K562 (cell line): ENCODE data around the gene MLX. TPM values are rescaled to one million over a fixed set of nuclear protein-coding genes. Genes with fewer than 3 reads are reported as not detected.

ENCODE experiments used
- ATAC-seq: fragments of 200-7000 bp; cut with Tn5 transposase; 3 replicates; pipeline ENCODE4 v1.9.1; 2020; ENCODE audit warnings: moderate library complexity
- BruUV-seq: library from RNA; stranded (reverse); fragments of 400-500 nt; replicated peaks from 2 replicates; lab custom pipeline; 2021; lab: Mats Ljungman, UMichigan
- CTCF ChIA-PET: fragments of 300-600 bp; formaldehyde crosslinking; extraction: SDS; loops from one replicate; lab custom pipeline; 2021; ENCODE audit warnings: low intra/inter-chr PET ratio; lab: Yijun Ruan, JAX
- POLR2A ChIA-PET: fragments of 300-600, 350-650 bp; sonication (Branson Sonifier 250); formaldehyde crosslinking; extraction: SDS; loops from one replicate; lab custom pipeline; 2021; ENCODE audit warnings: antibody characterized with exemption, inconsistent platforms; lab: Yijun Ruan, JAX
- DNase-seq, 4 experiments: peaks; one replicate each; pipeline versions ENCODE4 v3.0.0 to v3.0.0-alpha.2; 2011 to 2018; ENCODE audit warnings: low spot score in 3 of 4, mixed read lengths in 3 of 4; ENCODE audit errors: extremely low read depth in 1 of 4
- FAIRE-seq: peaks from 2 replicates; lab custom pipeline; 2011; peaks lifted over from hg19 to GRCh38; lab: Jason Lieb, UNC
- H2AFZ ChIP-seq: 2 replicates; pipeline ENCODE4 v1.6.0; 2011; ENCODE audit warnings: low read depth, low read length, control low read depth, inconsistent platforms
- H3K27ac ChIP-seq: fragments of 200-600 bp; 3 replicates; pipeline ENCODE4 v1.8.0; 2011; ENCODE audit warnings: low read depth, mild to moderate bottlenecking, control low read depth, inconsistent platforms, low read length, moderate library complexity, mixed read lengths; ENCODE audit errors: extremely low read depth
- H3K27me3 ChIP-seq, 2 experiments: fragments of 300-600 bp in 1 of 2; 2 replicates in 1 of 2; 3 replicates in 1 of 2; pipeline versions ENCODE4 v1.6.0 to v1.8.0; 2011; ENCODE audit warnings: inconsistent platforms in 2 of 2, low read length in 2 of 2, mild to moderate bottlenecking in 1 of 2, mixed read lengths in 1 of 2, moderate library complexity in 1 of 2; ENCODE audit not compliant: control insufficient read depth in 2 of 2, insufficient read depth in 2 of 2
- H3K36me3 ChIP-seq: fragments of 300-600 bp; 3 replicates; pipeline ENCODE4 v1.8.0; 2011; ENCODE audit warnings: mild to moderate bottlenecking, low read length, inconsistent platforms; ENCODE audit not compliant: control insufficient read depth, insufficient read depth
- H3K4me1 ChIP-seq, 2 experiments: fragments of 200-600 bp in 1 of 2; replicated peaks in 1 of 2; 2 replicates in 1 of 2; 3 replicates in 1 of 2; pipeline versions ENCODE4 v1.5.1 to v1.8.0; 2011; ENCODE audit warnings: inconsistent platforms in 2 of 2, low read length in 2 of 2, mild to moderate bottlenecking in 1 of 2, mixed read lengths in 1 of 2, moderate library complexity in 1 of 2; ENCODE audit not compliant: control insufficient read depth in 2 of 2, insufficient read depth in 2 of 2
- H3K4me2 ChIP-seq: 2 replicates; pipeline ENCODE4 v1.6.1; 2011; ENCODE audit warnings: low read length, control low read depth, inconsistent platforms, mixed read lengths; ENCODE audit not compliant: insufficient read depth
- H3K4me3 ChIP-seq: fragments of 200-600 bp; sonication (generic), shearing (Covaris generic); 2 replicates; pipeline ENCODE4 v1.5.1; 2016; ENCODE audit warnings: control low read depth, inconsistent platforms
- H3K79me2 ChIP-seq: fragments of 200-600 bp; 3 replicates; pipeline ENCODE4 v1.8.0; 2011; ENCODE audit warnings: low read length, inconsistent platforms; ENCODE audit not compliant: control insufficient read depth, insufficient read depth
- H3K9ac ChIP-seq, 2 experiments: 2 replicates each; pipeline versions ENCODE4 v1.6.0 to v1.6.1; 2011; ENCODE audit warnings: low read depth in 2 of 2, low read length in 2 of 2, control low read depth in 1 of 2, inconsistent platforms in 1 of 2, mild to moderate bottlenecking in 1 of 2, mixed read lengths in 1 of 2; ENCODE audit not compliant: insufficient read depth in 1 of 2
- H3K9me1 ChIP-seq: one replicate; pipeline ENCODE4 v1.6.0; 2011; ENCODE audit warnings: inconsistent platforms, mild to moderate bottlenecking, low read length, moderate library complexity; ENCODE audit not compliant: control insufficient read depth, insufficient read depth
- H3K9me3 ChIP-seq: replicated peaks from 2 replicates; pipeline ENCODE4 v1.5.1; 2011; ENCODE audit warnings: low read depth, low read length, inconsistent platforms; ENCODE audit not compliant: control insufficient read depth, insufficient read depth
- H4K20me1 ChIP-seq: replicated peaks from 2 replicates; pipeline ENCODE4 v1.6.1; 2011; ENCODE audit warnings: low read length, inconsistent platforms, mixed read lengths; ENCODE audit not compliant: control insufficient read depth, insufficient read depth
- CEBPZ ChIP-seq: fragments of 150-350 bp; IDR thresholded peaks from 2 replicates; pipeline ENCODE4 v1.6.1; 2014; ENCODE audit warnings: low read depth, mild to moderate bottlenecking, low read length, borderline replicate concordance
- PRPF4 ChIP-seq: fragments of 200-400 bp; formaldehyde crosslinking; IDR thresholded peaks from one replicate; pipeline ENCODE4 v1.6.1; 2017; ENCODE audit warnings: low read length, low read depth, mild to moderate bottlenecking; ENCODE audit not compliant: insufficient read depth, poor library complexity, severe bottlenecking
- RBM25 ChIP-seq: fragments of 200-400 bp; formaldehyde crosslinking; IDR thresholded peaks from 2 replicates; pipeline ENCODE4 v1.6.1; 2018; ENCODE audit warnings: low read length, low read depth, moderate library complexity; ENCODE audit not compliant: severe bottlenecking
- WGBS: fragments of 100-300 bp; shearing (Covaris generic); methylation state at CpG from one replicate; pipeline ENCODE4 v1.1.6; 2016; ENCODE audit warnings: low coverage, mixed read lengths; ENCODE audit not compliant: insufficient coverage; ENCODE audit errors: missing lambda C conversion rate; 5-methylcytosine and 5-hydroxymethylcytosine counted together
- in situ Hi-C: fragments of 300-500 bp; cut with MboI; formaldehyde crosslinking; loops from 4 replicates; pipeline ENCODE4 v1.15.0; 2018; ENCODE audit warnings: inconsistent platforms, mixed read lengths
- intact Hi-C: fragments of 100-400 bp; cut with micrococcal nuclease; formaldehyde crosslinking; loops from 2 replicates; pipeline ENCODE4 v1.14.2; 2022
- polyA plus RNA-seq, 8 experiments: library from polyadenylated mRNA; depleted of rRNA in 4 of 8; stranded (reverse) in 5 of 8; unstranded in 3 of 8; fragments of >200 nt; fragmentation: Nextera tagmentation in 2 of 8; fragmentation: Illumina TruSeq in 1 of 8; extraction: Ambion mirVana in 2 of 8; extraction: Trizol in 1 of 8; gene quantifications; 2 replicates each; pipeline versions ENCODE4 v1.2.1 to v1.2.3, GENCODE V29; 2011 to 2014; ENCODE audit warnings: inconsistent platforms in 1 of 8, missing spikeins in 1 of 8
- total RNA-seq, 7 experiments: library from RNA; depleted of rRNA in 6 of 7; stranded (reverse); fragments of >200 nt in 6 of 7; fragmentation: Illumina TruSeq in 2 of 7; extraction: Trizol in 2 of 7; gene quantifications; 2 replicates each; pipeline versions ENCODE4 v1.2.1 to v1.2.3, GENCODE V29; 2011 to 2021; ENCODE audit warnings: low replicate concordance in 1 of 7

MLX gene
- total and polyA plus RNA-seq, 9 of the 15 experiments (the other 6 are each of a cell fraction or from before 2014, with no cell fraction given) = 42.9 to 100 (median 58.9) TPM

GRCh38 chr17:42612013-42612412 is 45.1 kb downstream of the MLX start:
- peaks cover 4 to 14% of the 10 kb centered on the region in 2 experiments; a peak in 4 of 5 replicates for H3K4me1 ChIP-seq
- no peak overlapping the region for H3K27ac ChIP-seq
- no peaks in the 10 kb centered on the region for H3K27me3 ChIP-seq
- H3K4me3 ChIP-seq = no peak overlapping the region
- no peak overlapping the region for H3K9ac ChIP-seq
- no peak overlapping the region for H3K4me2 ChIP-seq
- TSS peak; percentile 16 for BruUV-seq
- WGBS = 93% methylated on average over 4 of the region's 4 CpGs
- no peak for TF ChIP-seq PRPF4
- TF ChIP-seq CEBPZ = no peak
- no peak for TF ChIP-seq RBM25
- ChIA-PET CTCF (no interaction called here), POLR2A (interaction anchor here (1.0 to 1.5 kb wide), 3 partner anchors 10 to 72 kb away, joined by 3 to 4 read pairs (median 4); no protein-coding TSS in a partner anchor)
- no peaks in the 10 kb centered on the region for H3K9me3 ChIP-seq
- peaks cover 33% of the 10 kb centered on the region for H3K79me2 ChIP-seq
- peaks cover 52% of the 10 kb centered on the region for H3K36me3 ChIP-seq
- H4K20me1 ChIP-seq = no peaks in the 10 kb centered on the region
- no peak overlapping the region for H2AFZ ChIP-seq
- ATAC-seq = no peak
- H3K9me1 ChIP-seq = no peaks in the 10 kb centered on the region
- FAIRE-seq = no peak
- in situ Hi-C loops (no loop called here), intact Hi-C loops (no loop called here)
- DNase-seq = no peak
